Measurements from ENCODE around the gene NOC4L.

Gene NOC4L

GRCh38 chr12:132152953-132153352, 8.7 kb downstream of the NOC4L start:
- intact Hi-C loops (cut with micrococcal nuclease): loop anchor here (5.0 to 10.0 kb wide), 2 partner anchors 262 to 459 kb away; partner anchors contain the start of gene LRCOL1
- Mint-ChIP-seq H3K4me1 (ENCODE audit: low read depth) (no peaks in the 10 kb centered on the region), H3K27ac (no peak overlapping the region), H3K9me3 (no peaks in the 10 kb centered on the region), H3K27me3 (no peaks in the 10 kb centered on the region), H3K4me3 (no peak overlapping the region), H3K36me3 (ENCODE audit: low read depth) (peaks cover 30% of the 10 kb centered on the region)

GRCh38 chr12:132153501-132154340, 9.5 kb downstream of the NOC4L start:
- Mint-ChIP-seq H3K4me3 (no peak overlapping the region), H3K27ac (no peak overlapping the region), H3K9me3 (no peaks in the 10 kb centered on the region), H3K27me3 (no peaks in the 10 kb centered on the region), H3K36me3 (ENCODE audit: low read depth) (peaks cover 23% of the 10 kb centered on the region), H3K4me1 (ENCODE audit: low read depth) (no peaks in the 10 kb centered on the region)
- intact Hi-C loops (cut with micrococcal nuclease): loop anchor here (1.0 to 10.0 kb wide), 3 partner anchors 66 to 459 kb away; partner anchors contain the start of gene LRCOL1

GRCh38 chr12:132154341-132154761, 10.1 kb downstream of the NOC4L start:
- Mint-ChIP-seq H3K27me3 (no peaks in the 10 kb centered on the region), H3K4me3 (no peak overlapping the region), H3K4me1 (ENCODE audit: low read depth) (no peaks in the 10 kb centered on the region), H3K9me3 (no peaks in the 10 kb centered on the region), H3K36me3 (ENCODE audit: low read depth) (peaks cover 20% of the 10 kb centered on the region), H3K27ac (no peak overlapping the region)
- intact Hi-C loops (cut with micrococcal nuclease): loop anchor here (1.0 to 10.0 kb wide), 3 partner anchors 65 to 458 kb away; partner anchors contain the start of gene LRCOL1

- peaks cover 3% of the 10 kb centered on the region for H3K27me3 Mint-ChIP-seq
- no peak overlapping the region for H3K27ac Mint-ChIP-seq
- H3K4me1 Mint-ChIP-seq (ENCODE audit: low read depth): peaks cover 3% of the 10 kb centered on the region
- intact Hi-C loops (cut with micrococcal nuclease): loop anchor here (1.0 to 10.0 kb wide), 3 partner anchors 64 to 457 kb away; partner anchors contain the start of gene LRCOL1
- H3K4me3 Mint-ChIP-seq: no peak overlapping the region
- H3K9me3 Mint-ChIP-seq: no peaks in the 10 kb centered on the region
- peaks cover 20% of the 10 kb centered on the region for H3K36me3 Mint-ChIP-seq (ENCODE audit: low read depth)
Observed at GRCh38 chr12:132154941-132155770, 10.9 kb downstream of the NOC4L start.

- H3K27me3 Mint-ChIP-seq: peaks cover 3% of the 10 kb centered on the region
- H3K9me3 Mint-ChIP-seq: no peaks in the 10 kb centered on the region
- no peak overlapping the region for H3K4me3 Mint-ChIP-seq
- H3K36me3 Mint-ChIP-seq (ENCODE audit: low read depth): peaks cover 15% of the 10 kb centered on the region
- intact Hi-C loops (cut with micrococcal nuclease): loop anchor here (10.0 kb wide), 1 partner anchor 259 kb away; no protein-coding TSS in a partner anchor
- H3K27ac Mint-ChIP-seq: no peak overlapping the region
- H3K4me1 Mint-ChIP-seq (ENCODE audit: low read depth): peaks cover 4% of the 10 kb centered on the region
Observed at GRCh38 chr12:132155771-132156572, 11.7 kb downstream of the NOC4L start.

- intact Hi-C loops (cut with micrococcal nuclease): loop anchor here (10.0 kb wide), 1 partner anchor 258 kb away; no protein-coding TSS in a partner anchor
- Mint-ChIP-seq H3K4me3 (no peak overlapping the region), H3K36me3 (ENCODE audit: low read depth) (peaks cover 7% of the 10 kb centered on the region), H3K4me1 (ENCODE audit: low read depth) (peaks cover 5% of the 10 kb centered on the region), H3K27me3 (peaks cover 3% of the 10 kb centered on the region), H3K27ac (no peak overlapping the region), H3K9me3 (no peaks in the 10 kb centered on the region)
Observed at GRCh38 chr12:132156573-132157325, 12.5 kb downstream of the NOC4L start.

- Mint-ChIP-seq H3K27ac (no peak overlapping the region), H3K4me3 (no peak overlapping the region), H3K36me3 (ENCODE audit: low read depth) (no peaks in the 10 kb centered on the region), H3K4me1 (ENCODE audit: low read depth) (peaks cover 14% of the 10 kb centered on the region), H3K27me3 (peaks cover 11% of the 10 kb centered on the region), H3K9me3 (no peaks in the 10 kb centered on the region)
- intact Hi-C loops (cut with micrococcal nuclease): loop anchor here (10.0 kb wide), 1 partner anchor 257 kb away; no protein-coding TSS in a partner anchor
Observed at GRCh38 chr12:132157733-132158409, 13.6 kb downstream of the NOC4L start.

- Mint-ChIP-seq H3K9me3 (no peaks in the 10 kb centered on the region), H3K4me3 (no peak overlapping the region), H3K27ac (no peak overlapping the region), H3K27me3 (peaks cover 19% of the 10 kb centered on the region), H3K36me3 (ENCODE audit: low read depth) (no peaks in the 10 kb centered on the region), H3K4me1 (ENCODE audit: low read depth) (peaks cover 21% of the 10 kb centered on the region)
- intact Hi-C loops (cut with micrococcal nuclease): loop anchor here (10.0 kb wide), 1 partner anchor 256 kb away; no protein-coding TSS in a partner anchor
Observed at GRCh38 chr12:132158677-132159554, 14.7 kb downstream of the NOC4L start.

GRCh38 chr12:132159555-132160003, 15.3 kb downstream of the NOC4L start:
- H3K4me1 Mint-ChIP-seq (ENCODE audit: low read depth): peaks cover 21% of the 10 kb centered on the region
- no peaks in the 10 kb centered on the region for H3K36me3 Mint-ChIP-seq (ENCODE audit: low read depth)
- no peak overlapping the region for H3K4me3 Mint-ChIP-seq
- no peak overlapping the region for H3K27ac Mint-ChIP-seq
- intact Hi-C loops (cut with micrococcal nuclease): loop anchor here (10.0 kb wide), 1 partner anchor 255 kb away; no protein-coding TSS in a partner anchor
- H3K27me3 Mint-ChIP-seq: peaks cover 25% of the 10 kb centered on the region
- no peaks in the 10 kb centered on the region for H3K9me3 Mint-ChIP-seq

GRCh38 chr12:132160016-132160415, 15.8 kb downstream of the NOC4L start:
- intact Hi-C loops (cut with micrococcal nuclease): no loop called here
- Mint-ChIP-seq H3K27me3 (peaks cover 25% of the 10 kb centered on the region), H3K4me1 (ENCODE audit: low read depth) (peaks cover 21% of the 10 kb centered on the region), H3K4me3 (no peak overlapping the region), H3K36me3 (ENCODE audit: low read depth) (no peaks in the 10 kb centered on the region), H3K27ac (no peak overlapping the region), H3K9me3 (no peaks in the 10 kb centered on the region)

GRCh38 chr12:132160601-132161035, 16.4 kb downstream of the NOC4L start:
- no peaks in the 10 kb centered on the region for H3K9me3 Mint-ChIP-seq
- peaks cover 21% of the 10 kb centered on the region for H3K4me1 Mint-ChIP-seq (ENCODE audit: low read depth)
- peaks cover 25% of the 10 kb centered on the region for H3K27me3 Mint-ChIP-seq
- no peak overlapping the region for H3K4me3 Mint-ChIP-seq
- intact Hi-C loops (cut with micrococcal nuclease): no loop called here
- no peaks in the 10 kb centered on the region for H3K36me3 Mint-ChIP-seq (ENCODE audit: low read depth)
- H3K27ac Mint-ChIP-seq: no peak overlapping the region

Data from dendritic cell treated with granulocyte-macrophage colony-stimulating factor and Interleukin-4, amounts not matched to agents 40 ng/mL and 50 ng/mL, for 4 days (primary cell).